ENCODE results near the gene CRIP1.

GRCh38 chr14:105481886-105482457, 4.7 kb upstream of the CRIP1 start:
- TF ChIP-seq POLR2A (IDR thresholded peaks at IDR 0.05) (no peak), CTCF (IDR thresholded peaks at IDR 0.05) (peak in 1 of 3 donors; percentile 23), POLR2AphosphoS5 (IDR thresholded peaks at IDR 0.05) (peak; percentile 81 to 94 (median 89))

Measured in breast epithelium (tissue), 3 donors.